A549 (cell line): Measurements from ENCODE around the gene CARNS1. TPM values are rescaled to one million over a fixed set of nuclear protein-coding genes. Genes with fewer than 3 reads are reported as not detected.

ENCODE experiments used
- ATAC-seq, 2 experiments: fragments of 200-7000 bp in 1 of 2; fragments of >200 bp in 1 of 2; cut with Nextera tagmentation in 1 of 2; cut with Tn5 transposase in 1 of 2; 3 replicates each; pipeline versions ENCODE4 v1.8.0 to v1.9.1; 2018 to 2020; ENCODE audit warnings: mild to moderate bottlenecking in 1 of 2, moderate library complexity in 1 of 2
- CTCF ChIA-PET: fragments of 300-600 bp; sonication (Branson Sonifier 250); formaldehyde crosslinking; extraction: SDS; loops from one replicate; lab custom pipeline; 2021; ENCODE audit warnings: antibody characterized with exemption, inconsistent platforms; lab: Yijun Ruan, JAX
- POLR2A ChIA-PET: fragments of 350-600 bp; formaldehyde crosslinking; extraction: SDS; loops from one replicate; lab custom pipeline; 2021; ENCODE audit warnings: antibody characterized with exemption, inconsistent platforms; lab: Yijun Ruan, JAX
- DNase-seq, 2 experiments: peaks; one replicate each; pipeline versions ENCODE4 v3.0.0 to v3.0.0-alpha.2; 2011 to 2016; ENCODE audit warnings: low read depth in 1 of 2, low spot score in 1 of 2
- FAIRE-seq: peaks from 2 replicates; lab custom pipeline; 2011; peaks lifted over from hg19 to GRCh38; lab: Jason Lieb, UNC
- H3K27ac ChIP-seq, 2 experiments: fragments of >200 bp; sonication (Bioruptor Twin); formaldehyde crosslinking; 3 replicates each; pipeline ENCODE4 v1.5.1; 2016 to 2017
- H3K4me1 ChIP-seq: fragments of >200 bp; sonication (Bioruptor Twin); formaldehyde crosslinking; 3 replicates; pipeline ENCODE4 v1.6.1; 2016
- H3K4me2 ChIP-seq: fragments of >200 bp; sonication (Bioruptor Twin); formaldehyde crosslinking; 3 replicates; pipeline ENCODE4 v1.6.1; 2016
- H3K4me3 ChIP-seq: fragments of >200 bp; sonication (Bioruptor Twin); formaldehyde crosslinking; 3 replicates; pipeline ENCODE4 v1.5.1; 2016
- H3K9me3 ChIP-seq: fragments of >200 bp; sonication (Bioruptor Twin); formaldehyde crosslinking; 3 replicates; pipeline ENCODE4 v1.6.1; 2016
- BHLHE40 ChIP-seq: IDR thresholded peaks from 2 replicates; pipeline ENCODE4 v1.6.1; 2012; ENCODE audit warnings: low read depth, low read length, inconsistent platforms
- CHD2 ChIP-seq: fragments of 150-350 bp; IDR thresholded peaks from 2 replicates; pipeline ENCODE4 v1.6.1; 2014; ENCODE audit warnings: low read length; ENCODE audit not compliant: partially characterized antibody
- CHD4 ChIP-seq: fragments of 200-600 bp; sonication (generic); IDR thresholded peaks from 2 replicates; pipeline ENCODE4 v1.6.1; 2016; ENCODE audit warnings: antibody characterized with exemption, mild to moderate bottlenecking, borderline replicate concordance
- FOSB ChIP-seq: fragments of 250-450 bp; sonication (Bioruptor Pico); IDR thresholded peaks from 2 replicates; pipeline ENCODE4 v1.5.0; 2020; ENCODE audit warnings: mild to moderate bottlenecking, moderate library complexity
- FOXS1 ChIP-seq: fragments of 250-450 bp; sonication (Bioruptor Pico); IDR thresholded peaks from 2 replicates; pipeline ENCODE4 v1.5.0; 2020; ENCODE audit warnings: mild to moderate bottlenecking, moderate library complexity
- GATA3 ChIP-seq: IDR thresholded peaks from 2 replicates; pipeline ENCODE4 v1.6.1; 2012; ENCODE audit warnings: borderline replicate concordance
- HOXB5 ChIP-seq: fragments of 250-450 bp; sonication (Bioruptor Pico); IDR thresholded peaks from 2 replicates; pipeline ENCODE4 v1.5.0; 2020; ENCODE audit warnings: mild to moderate bottlenecking, moderate library complexity
- JUN ChIP-seq, 2 experiments: fragments of >200 bp; sonication (Bioruptor Twin); formaldehyde crosslinking; IDR thresholded peaks; 2 replicates in 1 of 2; 3 replicates in 1 of 2; pipeline ENCODE4 v1.6.1; 2016 to 2017
- KDM1A ChIP-seq: fragments of 200-600 bp; sonication (generic); IDR thresholded peaks from 2 replicates; pipeline ENCODE4 v1.6.1; 2016; ENCODE audit warnings: low read depth, mild to moderate bottlenecking
- KDM5A ChIP-seq: fragments of 200-600 bp; sonication (generic); IDR thresholded peaks from 2 replicates; pipeline ENCODE4 v1.6.1; 2016; ENCODE audit warnings: antibody characterized with exemption, mild to moderate bottlenecking
- MAFK ChIP-seq: fragments of 450-650 bp; IDR thresholded peaks from 2 replicates; pipeline ENCODE4 v1.6.1; 2014; ENCODE audit not compliant: partially characterized antibody
- NFE2L2 ChIP-seq: fragments of 150-350 bp; conservative IDR thresholded peaks from 2 replicates; pipeline ENCODE4 v1.6.1; 2014; ENCODE audit warnings: low read length
- NR3C1 ChIP-seq: fragments of >200 bp; sonication (Bioruptor Twin); formaldehyde crosslinking; IDR thresholded peaks from 3 replicates; pipeline ENCODE4 v1.6.1; 2017
- POLR2A ChIP-seq: IDR thresholded peaks from 2 replicates; pipeline ENCODE4 v1.6.1; 2012; ENCODE audit warnings: mild to moderate bottlenecking, low read length
- POLR2AphosphoS2 ChIP-seq: conservative IDR thresholded peaks from 2 replicates; pipeline ENCODE4 v1.6.1; 2012; ENCODE audit warnings: low read length, improper control_type of control experiment, inconsistent platforms
- RAD21 ChIP-seq, 2 experiments: fragments of >200 bp in 1 of 2; sonication (Bioruptor Twin) in 1 of 2; formaldehyde crosslinking in 1 of 2; IDR thresholded peaks in 1 of 2; conservative IDR thresholded peaks in 1 of 2; 2 replicates in 1 of 2; 3 replicates in 1 of 2; pipeline ENCODE4 v1.6.1; 2012 to 2018; ENCODE audit warnings: inconsistent platforms in 1 of 2
- SMC3 ChIP-seq: fragments of >200 bp; sonication (Bioruptor Twin); formaldehyde crosslinking; IDR thresholded peaks from 3 replicates; pipeline ENCODE4 v1.6.1; 2018; ENCODE audit warnings: inconsistent platforms
- TFCP2L1 ChIP-seq: fragments of 250-450 bp; sonication (Bioruptor Pico); IDR thresholded peaks from 2 replicates; pipeline ENCODE4 v1.5.0; 2021; ENCODE audit warnings: mild to moderate bottlenecking
- ZC3H11A ChIP-seq: fragments of 450-650 bp; IDR thresholded peaks from 2 replicates; pipeline ENCODE4 v1.6.1; 2014; ENCODE audit warnings: antibody characterized with exemption, mild to moderate bottlenecking
- ZFP36 ChIP-seq: fragments of 450-650 bp; IDR thresholded peaks from 2 replicates; pipeline ENCODE4 v1.6.1; 2014; ENCODE audit warnings: borderline replicate concordance; ENCODE audit not compliant: partially characterized antibody
- ZSCAN20 ChIP-seq: fragments of 250-450 bp; sonication (Bioruptor Pico); IDR thresholded peaks from 2 replicates; pipeline ENCODE4 v1.8.0; 2022; ENCODE audit warnings: mild to moderate bottlenecking, moderate library complexity
- WGBS: methylation state at CpG from one replicate; pipeline ENCODE4 v1.1.6; 2017; ENCODE audit errors: missing lambda C conversion rate; 5-methylcytosine and 5-hydroxymethylcytosine counted together
- polyA plus RNA-seq, 4 experiments: library from polyadenylated mRNA; depleted of rRNA in 3 of 4; stranded (reverse); fragments of >200 nt; fragmentation: RNase III in 1 of 4; extraction: RNeasy Plus Mini Kit Qiagen cat#74134 plus additional on column Dnase treatment in 1 of 4; gene quantifications; 2 replicates in 3 of 4; 3 replicates in 1 of 4; pipeline ENCODE4 v1.2.3, GENCODE V29; 2011 to 2017
- TF ChIP-seq, protein P1 (sequence below): fragments of >200 bp; sonication (Bioruptor Twin); formaldehyde crosslinking; IDR thresholded peaks from 3 replicates; pipeline ENCODE4 v1.5.1; 2016
- TF ChIP-seq, protein P2 (sequence below): fragments of 250-450 bp; sonication (Bioruptor Pico); IDR thresholded peaks from 2 replicates; pipeline ENCODE4 v1.5.0; 2021; ENCODE audit warnings: mild to moderate bottlenecking, moderate library complexity, borderline replicate concordance
- TF ChIP-seq, protein P3 (sequence below): IDR thresholded peaks from 2 replicates; pipeline ENCODE4 v1.6.1; 2012

The CARNS1 gene
- polyA plus RNA-seq, 2 of the 4 experiments (the other 2 are of a cell fraction) = 0.08 to 0.10 TPM

DNA sequence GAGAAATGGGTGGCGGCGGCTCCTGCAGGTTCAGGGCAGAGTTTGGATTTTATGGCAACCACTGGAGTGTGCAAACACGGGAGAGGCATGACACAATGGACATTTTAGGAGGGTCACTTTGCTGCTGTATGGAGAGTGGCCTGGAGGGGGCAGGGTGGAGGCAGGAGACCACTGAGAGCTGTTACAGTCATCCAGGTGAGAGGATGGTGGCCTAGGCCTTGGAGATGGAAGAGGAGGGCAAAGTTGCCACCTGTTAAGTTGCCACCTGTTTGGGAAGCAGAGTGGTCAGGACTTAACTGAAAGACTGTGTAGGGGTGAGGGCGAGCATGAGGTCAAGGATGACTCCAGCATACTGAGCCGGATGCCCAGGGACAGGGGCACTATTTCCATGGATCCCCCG is 26.0 kb upstream of the CARNS1 start:
- ChIA-PET CTCF (interaction anchor here (0.6 to 46.2 kb wide), 11 partner anchors 3 to 128 kb away, joined by 3 to 1913 read pairs (median 3); partner anchors contain the start of genes CLCF1, POLD4, PPP1CA and RAD9A), POLR2A (interaction anchor here (0.9 kb wide), 1 partner anchor 35 kb away, joined by 3 read pairs; no protein-coding TSS in a partner anchor)
- DNase-seq (peak; percentile 59 to 75), ATAC-seq (peak; percentile 43 to 45; a peak in 4 of 6 replicates), FAIRE-seq (no peak)
- H3K4me1 ChIP-seq = peaks cover 35% of the 10 kb centered on the region
- no peak overlapping the region for H3K4me2 ChIP-seq
- peak; percentile 46; a peak in 4 of 5 replicates for TF ChIP-seq RAD21 (conservative IDR thresholded peaks at IDR 0.05 in 1 of 2, IDR thresholded peaks at IDR 0.05 in 1 of 2)
- TF ChIP-seq KDM1A = no peak
- TF ChIP-seq SMC3 = peak; percentile 41; the same call in 2 of the 3 replicates
- TF ChIP-seq, protein P1, sequence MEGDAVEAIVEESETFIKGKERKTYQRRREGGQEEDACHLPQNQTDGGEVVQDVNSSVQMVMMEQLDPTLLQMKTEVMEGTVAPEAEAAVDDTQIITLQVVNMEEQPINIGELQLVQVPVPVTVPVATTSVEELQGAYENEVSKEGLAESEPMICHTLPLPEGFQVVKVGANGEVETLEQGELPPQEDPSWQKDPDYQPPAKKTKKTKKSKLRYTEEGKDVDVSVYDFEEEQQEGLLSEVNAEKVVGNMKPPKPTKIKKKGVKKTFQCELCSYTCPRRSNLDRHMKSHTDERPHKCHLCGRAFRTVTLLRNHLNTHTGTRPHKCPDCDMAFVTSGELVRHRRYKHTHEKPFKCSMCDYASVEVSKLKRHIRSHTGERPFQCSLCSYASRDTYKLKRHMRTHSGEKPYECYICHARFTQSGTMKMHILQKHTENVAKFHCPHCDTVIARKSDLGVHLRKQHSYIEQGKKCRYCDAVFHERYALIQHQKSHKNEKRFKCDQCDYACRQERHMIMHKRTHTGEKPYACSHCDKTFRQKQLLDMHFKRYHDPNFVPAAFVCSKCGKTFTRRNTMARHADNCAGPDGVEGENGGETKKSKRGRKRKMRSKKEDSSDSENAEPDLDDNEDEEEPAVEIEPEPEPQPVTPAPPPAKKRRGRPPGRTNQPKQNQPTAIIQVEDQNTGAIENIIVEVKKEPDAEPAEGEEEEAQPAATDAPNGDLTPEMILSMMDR = peak; percentile 47
- no peak for TF ChIP-seq POLR2AphosphoS2
- no peak overlapping the region for H3K4me3 ChIP-seq
- H3K9me3 ChIP-seq = no peaks in the 10 kb centered on the region
- 80% methylated on average over 6 of the region's 6 CpGs for WGBS
- H3K27ac ChIP-seq = peak overlapping the region in 1 of 2 experiments; percentile 28; a peak in 1 of 6 replicates

DNA sequence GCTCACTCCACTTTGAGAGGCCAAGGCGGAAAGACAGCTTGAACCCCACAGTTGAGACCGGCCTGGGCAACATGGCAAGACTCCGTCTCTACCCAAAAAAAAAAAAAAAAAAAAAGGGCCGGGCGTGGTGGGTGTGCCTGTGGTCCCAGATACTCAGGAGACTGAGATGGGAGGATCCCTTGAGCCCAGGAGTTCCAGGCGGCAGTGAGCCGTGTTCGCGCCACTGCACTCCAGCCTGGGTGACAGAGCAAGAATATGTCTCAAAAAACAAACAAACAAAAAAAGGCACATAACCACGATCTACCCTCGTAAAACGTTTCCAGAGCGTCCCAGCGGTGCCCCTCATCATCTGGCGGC is 24.6 kb upstream of the CARNS1 start:
- H3K4me3 ChIP-seq = peak overlapping the region; percentile 77
- peak overlapping the region; percentile 92 for H3K4me2 ChIP-seq
- FAIRE-seq = no peak
- CTCF ChIA-PET = interaction anchor here (1.0 to 46.2 kb wide), 6 partner anchors 1 to 73 kb away, joined by 3 to 1913 read pairs (median 320); partner anchors contain the start of genes CLCF1, POLD4, PPP1CA and RAD9A
- no peaks in the 10 kb centered on the region for H3K9me3 ChIP-seq
- peaks cover 20% of the 10 kb centered on the region; the same call in 2 of the 3 replicates for H3K4me1 ChIP-seq
- DNase-seq = no peak
- TF ChIP-seq POLR2A (no peak), ZFP36 (no peak), MAFK (no peak), SMC3 (no peak), NFE2L2 (no peak), GATA3 (no peak), KDM5A (no peak), FOSB (CRISPR knock-in tag) (no peak), TFCP2L1 (CRISPR knock-in tag) (no peak), POLR2AphosphoS2 (no peak)
- TF ChIP-seq, protein P2, sequence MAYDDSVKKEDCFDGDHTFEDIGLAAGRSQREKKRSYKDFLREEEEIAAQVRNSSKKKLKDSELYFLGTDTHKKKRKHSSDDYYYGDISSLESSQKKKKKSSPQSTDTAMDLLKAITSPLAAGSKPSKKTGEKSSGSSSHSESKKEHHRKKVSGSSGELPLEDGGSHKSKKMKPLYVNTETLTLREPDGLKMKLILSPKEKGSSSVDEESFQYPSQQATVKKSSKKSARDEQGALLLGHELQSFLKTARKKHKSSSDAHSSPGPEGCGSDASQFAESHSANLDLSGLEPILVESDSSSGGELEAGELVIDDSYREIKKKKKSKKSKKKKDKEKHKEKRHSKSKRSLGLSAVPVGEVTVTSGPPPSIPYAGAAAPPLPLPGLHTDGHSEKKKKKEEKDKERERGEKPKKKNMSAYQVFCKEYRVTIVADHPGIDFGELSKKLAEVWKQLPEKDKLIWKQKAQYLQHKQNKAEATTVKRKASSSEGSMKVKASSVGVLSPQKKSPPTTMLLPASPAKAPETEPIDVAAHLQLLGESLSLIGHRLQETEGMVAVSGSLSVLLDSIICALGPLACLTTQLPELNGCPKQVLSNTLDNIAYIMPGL (CRISPR knock-in tag) = no peak
- TF ChIP-seq, protein P3, sequence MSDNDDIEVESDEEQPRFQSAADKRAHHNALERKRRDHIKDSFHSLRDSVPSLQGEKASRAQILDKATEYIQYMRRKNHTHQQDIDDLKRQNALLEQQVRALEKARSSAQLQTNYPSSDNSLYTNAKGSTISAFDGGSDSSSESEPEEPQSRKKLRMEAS = no peak
- ATAC-seq = peak in 1 of 2 experiments; percentile 2; a peak in 2 of 6 replicates
- WGBS = 23% methylated on average over 15 of the region's 15 CpGs
- H3K27ac ChIP-seq = peak overlapping the region; percentile 85 to 90
- POLR2A ChIA-PET = interaction anchor here (0.7 to 2.5 kb wide), 4 partner anchors 11 to 38 kb away, joined by 3 to 21 read pairs (median 9); partner anchors contain the start of genes POLD4 and PPP1CA

DNA sequence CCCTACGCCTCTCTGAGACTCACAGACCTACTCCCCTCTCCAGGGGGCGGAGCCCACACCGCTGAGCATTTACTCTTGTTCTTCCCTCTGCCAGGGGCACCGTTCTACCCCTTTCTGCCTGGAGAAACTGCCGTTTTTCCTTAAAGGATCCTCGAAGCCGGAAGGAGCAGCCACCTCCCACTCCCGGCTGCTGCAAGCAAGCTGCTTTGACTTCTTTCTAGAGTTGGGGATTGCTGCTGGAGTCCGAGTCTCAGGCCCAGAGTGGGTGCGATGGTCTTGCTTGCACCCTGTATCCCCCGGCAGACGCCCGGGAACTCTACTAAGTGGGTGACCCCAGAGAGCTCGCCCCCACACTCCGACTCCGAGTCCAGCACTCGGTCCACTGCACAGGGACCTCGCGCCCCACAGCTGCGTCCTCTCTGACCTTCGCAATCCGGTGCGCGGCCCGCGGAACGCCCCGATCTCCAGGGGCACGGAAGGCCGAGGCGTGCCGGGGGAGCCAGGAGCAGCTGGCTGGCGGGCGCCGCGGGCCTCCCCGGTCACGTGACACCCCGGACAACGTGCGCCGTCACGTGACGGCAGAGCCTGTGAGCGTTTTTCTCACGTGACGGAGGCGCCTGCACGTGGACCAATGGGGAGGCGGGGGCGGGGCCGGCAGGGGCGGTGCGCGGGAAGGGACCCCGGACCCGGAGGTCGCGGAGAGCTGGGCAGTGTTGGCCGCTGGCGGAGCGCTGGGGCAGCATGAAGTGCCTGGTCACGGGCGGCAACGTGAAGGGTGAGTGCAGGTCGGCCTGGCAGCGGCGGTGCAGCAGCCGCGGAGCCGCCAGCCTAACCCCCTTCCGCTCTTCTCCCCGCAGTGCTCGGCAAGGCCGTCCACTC is 23.9 kb upstream of the CARNS1 start, which contains the start of gene RAD9A:
TSS of gene RAD9A (plus strand) at position 683 of the 879 bp plus-strand sequence. CDS start at position 742, 59 bp downstream.
- DNase-seq (peak; percentile 94 to 97), FAIRE-seq (no peak), ATAC-seq (peak; percentile 59 to 77)
- CTCF ChIA-PET = interaction anchor here (0.6 to 46.2 kb wide), 9 partner anchors 1 to 129 kb away, joined by 3 to 1913 read pairs (median 8); partner anchors contain the start of genes CLCF1, PITPNM1, POLD4 and PPP1CA
- Histone ChIP-seq H3K9me3 (no peaks in the 10 kb centered on the region), H3K27ac (peak within 1 kb of the TSS; percentile 85 to 90), H3K4me3 (peak within 1 kb of the TSS; percentile 77), H3K4me1 (peaks cover 19% of the 10 kb centered on the region; the same call in 2 of the 3 replicates), H3K4me2 (peak within 1 kb of the TSS; percentile 92)
- 3% methylated on average over 48 of the region's 75 CpGs for WGBS
- POLR2A ChIA-PET = interaction anchor here (0.8 to 2.5 kb wide), 12 partner anchors 10 to 74 kb away, joined by 3 to 21 read pairs (median 3); partner anchors contain the start of genes POLD4 and PPP1CA
- TF ChIP-seq ZFP36 (no peak), GATA3 (peak; percentile 52; the same call in 1 of the 2 replicates), CHD2 (no peak), NR3C1 (no peak), ZC3H11A (no peak), CHD4 (no peak), FOXS1 (peak; percentile 71; the same call in 1 of the 2 replicates), HOXB5 (CRISPR knock-in tag) (peak; percentile 91; the same call in 1 of the 2 replicates), KDM5A (peak; percentile 81), JUN (IDR thresholded peaks at IDR 0.05) (peak; percentile 63 to 89), ZSCAN20 (CRISPR knock-in tag) (no peak; the same call in 1 of the 2 replicates), POLR2A (peak; percentile 51), BHLHE40 (peak; percentile 95)
- TF ChIP-seq, protein P3 = peak; percentile 99
